Measurements from ENCODE around the gene PSMB3.

DNA sequence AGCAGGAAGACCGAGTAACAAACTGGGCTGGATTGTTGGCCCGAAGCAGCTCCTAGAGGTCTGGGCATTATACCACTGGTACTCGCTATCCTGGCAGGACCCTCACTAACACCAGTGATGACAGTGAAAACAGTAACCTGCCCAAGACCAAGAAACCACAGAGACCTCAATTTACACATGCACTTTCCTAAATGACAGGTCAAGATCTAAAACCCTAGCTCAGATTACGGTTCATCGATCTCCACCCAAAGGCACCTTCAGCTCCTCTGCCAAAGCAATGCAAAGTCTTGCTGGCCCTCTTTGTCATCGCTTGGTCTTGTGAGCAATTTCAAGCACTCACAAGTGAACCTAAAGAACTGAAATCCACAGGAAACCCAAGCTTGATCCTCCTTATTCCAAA, 45.3 kb downstream of the PSMB3 start:
- TF ChIP-seq, protein P1, sequence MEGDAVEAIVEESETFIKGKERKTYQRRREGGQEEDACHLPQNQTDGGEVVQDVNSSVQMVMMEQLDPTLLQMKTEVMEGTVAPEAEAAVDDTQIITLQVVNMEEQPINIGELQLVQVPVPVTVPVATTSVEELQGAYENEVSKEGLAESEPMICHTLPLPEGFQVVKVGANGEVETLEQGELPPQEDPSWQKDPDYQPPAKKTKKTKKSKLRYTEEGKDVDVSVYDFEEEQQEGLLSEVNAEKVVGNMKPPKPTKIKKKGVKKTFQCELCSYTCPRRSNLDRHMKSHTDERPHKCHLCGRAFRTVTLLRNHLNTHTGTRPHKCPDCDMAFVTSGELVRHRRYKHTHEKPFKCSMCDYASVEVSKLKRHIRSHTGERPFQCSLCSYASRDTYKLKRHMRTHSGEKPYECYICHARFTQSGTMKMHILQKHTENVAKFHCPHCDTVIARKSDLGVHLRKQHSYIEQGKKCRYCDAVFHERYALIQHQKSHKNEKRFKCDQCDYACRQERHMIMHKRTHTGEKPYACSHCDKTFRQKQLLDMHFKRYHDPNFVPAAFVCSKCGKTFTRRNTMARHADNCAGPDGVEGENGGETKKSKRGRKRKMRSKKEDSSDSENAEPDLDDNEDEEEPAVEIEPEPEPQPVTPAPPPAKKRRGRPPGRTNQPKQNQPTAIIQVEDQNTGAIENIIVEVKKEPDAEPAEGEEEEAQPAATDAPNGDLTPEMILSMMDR (conservative IDR thresholded peaks at IDR 0.05 in 1 of 2, IDR thresholded peaks at IDR 0.05 in 1 of 2; ENCODE audit: low read depth in 1 of 2, low read length in 2 of 2): no peak
- TF ChIP-seq EZH2 (IDR thresholded peaks at IDR 0.05; ENCODE audit: low read length, missing control alignments): no peak

All from fibroblast of lung (primary cell).